Hepatocyte (in vitro differentiated cells): Measurements from ENCODE around the gene FAM161A. TPM values are rescaled to one million over a fixed set of nuclear protein-coding genes. Genes with fewer than 3 reads are reported as not detected.
"Not testable (repeated sequence)": the region's sequence is repeated elsewhere in the genome, so short reads cannot be mapped to it uniquely, and the experiment has no call there.

Experiments used
- DNase-seq: peaks from one replicate; pipeline ENCODE4 v3.0.0-alpha.2; 2016; ENCODE audit warnings: low spot score
- H2AFZ ChIP-seq: fragments of 200-600 bp; sonication (generic); 2 replicates; pipeline ENCODE4 v1.6.0; 2016; ENCODE audit warnings: antibody characterized with exemption, mild to moderate bottlenecking
- H3K27ac ChIP-seq: fragments of 200-600 bp; sonication (generic); 2 replicates; pipeline ENCODE4 v1.5.1; 2016; ENCODE audit warnings: mild to moderate bottlenecking
- H3K27me3 ChIP-seq: fragments of 200-600 bp; sonication (generic); 2 replicates; pipeline ENCODE4 v1.6.1; 2016
- H3K36me3 ChIP-seq: fragments of 200-600 bp; sonication (generic); replicated peaks from 2 replicates; pipeline ENCODE4 v1.5.1; 2016; ENCODE audit warnings: low read depth; ENCODE audit not compliant: insufficient read depth
- H3K4me1 ChIP-seq: fragments of 200-600 bp; sonication (generic); 2 replicates; pipeline ENCODE4 v1.5.1; 2016; ENCODE audit warnings: mild to moderate bottlenecking, moderate library complexity; ENCODE audit not compliant: insufficient read depth
- H3K4me2 ChIP-seq: fragments of 200-600 bp; sonication (generic); 2 replicates; pipeline ENCODE4 v1.6.0; 2016
- H3K4me3 ChIP-seq: fragments of 200-600 bp; sonication (generic); 2 replicates; pipeline ENCODE4 v1.5.1; 2016; ENCODE audit warnings: mild to moderate bottlenecking
- H3K79me2 ChIP-seq: fragments of 200-600 bp; sonication (generic); 2 replicates; pipeline ENCODE4 v1.6.0; 2017; ENCODE audit warnings: mild to moderate bottlenecking
- H3K9me2 ChIP-seq: fragments of 200-600 bp; sonication (generic); replicated peaks from 2 replicates; pipeline ENCODE4 v1.6.0; 2017; ENCODE audit warnings: mild to moderate bottlenecking; ENCODE audit not compliant: insufficient read depth
- H3K9me3 ChIP-seq: fragments of 200-600 bp; sonication (generic); 2 replicates; pipeline ENCODE4 v1.5.1; 2016; ENCODE audit warnings: low read depth, mild to moderate bottlenecking
- H4K20me1 ChIP-seq: fragments of 200-600 bp; sonication (generic); 2 replicates; pipeline ENCODE4 v1.6.0; 2016; ENCODE audit warnings: mild to moderate bottlenecking; ENCODE audit not compliant: insufficient read depth, poor library complexity, severe bottlenecking
- CTCF ChIP-seq: fragments of 200-600 bp; sonication (generic); IDR thresholded peaks from 2 replicates; pipeline ENCODE4 v1.5.1; 2016; ENCODE audit warnings: antibody characterized with exemption, mild to moderate bottlenecking; ENCODE audit not compliant: poor library complexity
- EZH2 ChIP-seq: fragments of 200-600 bp; sonication (generic); IDR thresholded peaks from 2 replicates; pipeline ENCODE4 v1.6.1; 2016; ENCODE audit warnings: antibody characterized with exemption, mild to moderate bottlenecking, borderline replicate concordance
- EZH2phosphoT487 ChIP-seq: fragments of 200-600 bp; sonication (generic); IDR thresholded peaks from one replicate; pipeline ENCODE4 v1.6.1; 2018; ENCODE audit warnings: antibody characterized with exemption, mild to moderate bottlenecking, low read depth, moderate library complexity; ENCODE audit not compliant: unreplicated experiment, severe bottlenecking
- WGBS: methylation state at CpG from one replicate; pipeline ENCODE4 v1.1.6; 2016; ENCODE audit warnings: low lambda C conversion rate; ENCODE audit errors: missing lambda C conversion rate; 5-methylcytosine and 5-hydroxymethylcytosine counted together
- polyA plus RNA-seq: library from polyadenylated mRNA; unstranded; fragments of >200 nt; fragmentation: Nextera tagmentation; extraction: Ambion mirVana; gene quantifications from 2 replicates; pipeline ENCODE4 v1.2.1, GENCODE V29; 2016
- total RNA-seq: library from RNA; depleted of rRNA; stranded (reverse); fragments of >200 nt; gene quantifications from 2 replicates; pipeline ENCODE4 v1.2.3, GENCODE V29; 2014

The FAM161A gene
- total and polyA plus RNA-seq, 2 experiments from 2014 or later: 2.1 to 3.7 TPM

- H4K20me1 ChIP-seq: no peaks in the 10 kb centered on the region
- H3K9me2 ChIP-seq: no peaks in the 10 kb centered on the region
- H3K27me3 ChIP-seq: no peaks in the 10 kb centered on the region
- H3K9me3 ChIP-seq: no peaks in the 10 kb centered on the region
- WGBS: 84% methylated on average over 6 of the region's 6 CpGs
- H3K36me3 ChIP-seq: no peaks in the 10 kb centered on the region
- H3K4me2 ChIP-seq: no peak overlapping the region
- no peak overlapping the region for H2AFZ ChIP-seq
- DNase-seq: no peak
- H3K27ac ChIP-seq: no peak overlapping the region
- no peaks in the 10 kb centered on the region for H3K79me2 ChIP-seq
- H3K4me1 ChIP-seq: no peaks in the 10 kb centered on the region
- no peak overlapping the region for H3K4me3 ChIP-seq
- TF ChIP-seq CTCF (no peak), EZH2phosphoT487 (no peak), EZH2 (no peak)
Observed at GRCh38 chr2:61814539-61815160, 39.2 kb downstream of the FAM161A start.

- H3K4me2 ChIP-seq, H3K36me3 ChIP-seq, H3K9me2 ChIP-seq, H3K9me3 ChIP-seq, H3K27me3 ChIP-seq, H3K4me3 ChIP-seq, H2AFZ ChIP-seq, H3K27ac ChIP-seq, H3K4me1 ChIP-seq, H4K20me1 ChIP-seq, H3K79me2 ChIP-seq, DNase-seq: not testable (repeated sequence)
- WGBS: 85% methylated on average over 3 of the region's 3 CpGs
Observed at GRCh38 chr2:61813314-61813713, 40.5 kb downstream of the FAM161A start.

- Histone ChIP-seq H2AFZ (no peak overlapping the region), H3K4me2 (no peak overlapping the region), H3K27me3 (no peaks in the 10 kb centered on the region), H3K79me2 (no peaks in the 10 kb centered on the region), H4K20me1 (no peaks in the 10 kb centered on the region), H3K4me3 (no peak overlapping the region), H3K9me3 (no peaks in the 10 kb centered on the region), H3K9me2 (no peaks in the 10 kb centered on the region), H3K36me3 (no peaks in the 10 kb centered on the region), H3K27ac (peak overlapping the region; percentile 73), H3K4me1 (no peaks in the 10 kb centered on the region)
- no peak for TF ChIP-seq EZH2
- 77% methylated on average over 3 of the region's 3 CpGs for WGBS
- peak; percentile 21 for DNase-seq
Observed at GRCh38 chr2:61811821-61812220, 42.0 kb downstream of the FAM161A start.

GRCh38 chr2:61810203-61810602 is 43.7 kb downstream of the FAM161A start:
- 79% methylated on average over 1 of the region's 1 CpG for WGBS
- H3K9me2 ChIP-seq, H3K79me2 ChIP-seq, H3K4me2 ChIP-seq, H4K20me1 ChIP-seq, DNase-seq, H2AFZ ChIP-seq, H3K4me1 ChIP-seq, H3K36me3 ChIP-seq, H3K4me3 ChIP-seq, H3K9me3 ChIP-seq, H3K27me3 ChIP-seq, H3K27ac ChIP-seq: not testable (repeated sequence)

- H3K27me3 ChIP-seq, H4K20me1 ChIP-seq, H3K4me3 ChIP-seq, H3K36me3 ChIP-seq, H3K79me2 ChIP-seq, H3K9me3 ChIP-seq, H3K9me2 ChIP-seq, DNase-seq, H3K4me1 ChIP-seq, H2AFZ ChIP-seq, H3K27ac ChIP-seq, H3K4me2 ChIP-seq: not testable (repeated sequence)
- WGBS: 76% methylated on average over 5 of the region's 5 CpGs
Observed at GRCh38 chr2:61808693-61809092, 45.2 kb downstream of the FAM161A start.
